ENCODE results near the gene MAP6. TPM values are rescaled to one million over a fixed set of nuclear protein-coding genes. Genes with fewer than 3 reads are reported as not detected.
A peak's percentile ranks its signal among the peaks of the same experiment; 100 is the strongest.

MAP6 gene
- total RNA-seq, 1 donor from 2014 or later: 0.51 TPM

DNA sequence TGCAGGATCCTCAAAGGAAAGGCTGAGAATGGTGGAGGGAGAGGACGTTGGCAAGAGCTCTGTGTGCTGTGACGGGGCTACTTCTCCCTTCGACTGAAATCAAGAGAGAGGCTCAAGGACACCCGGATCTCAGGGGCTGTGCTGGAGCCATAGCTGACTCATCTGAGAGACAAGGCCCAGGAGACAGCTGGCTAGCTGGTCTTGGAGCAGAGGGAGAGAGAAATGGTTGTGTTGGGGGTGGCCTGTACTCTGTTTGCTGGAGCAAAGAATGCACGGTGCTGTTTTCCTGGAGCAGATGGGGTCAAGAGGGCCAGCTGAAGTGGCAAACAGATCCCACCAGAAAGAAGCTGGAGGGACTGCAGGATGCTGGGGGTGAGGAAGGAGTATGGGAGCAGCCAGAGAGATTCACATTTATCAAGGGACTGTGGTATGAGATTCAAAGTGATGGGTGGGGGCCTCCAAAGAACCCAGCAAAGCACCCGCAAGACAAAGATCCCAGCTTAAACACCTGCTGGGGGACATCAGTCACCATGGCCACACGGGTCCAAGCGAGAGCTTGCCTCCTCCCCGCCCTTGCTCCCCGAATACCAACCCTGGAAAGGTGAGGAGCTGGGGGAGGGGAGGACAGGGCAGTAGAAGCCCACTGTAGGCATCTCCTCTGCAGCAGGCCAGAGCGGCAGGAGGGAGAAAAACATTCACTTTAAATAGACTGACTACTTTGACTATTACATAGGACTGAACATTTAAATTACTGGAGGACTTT lies 40.8 kb downstream of the MAP6 start:
- DNase-seq: no peak

- DNase-seq: no peak
Measured at GRCh38 chr11:75626889-75627529, 41.8 kb downstream of the MAP6 start.

- DNase-seq: peak; percentile 28
Measured at GRCh38 chr11:75625991-75626888, 42.6 kb downstream of the MAP6 start.

DNA sequence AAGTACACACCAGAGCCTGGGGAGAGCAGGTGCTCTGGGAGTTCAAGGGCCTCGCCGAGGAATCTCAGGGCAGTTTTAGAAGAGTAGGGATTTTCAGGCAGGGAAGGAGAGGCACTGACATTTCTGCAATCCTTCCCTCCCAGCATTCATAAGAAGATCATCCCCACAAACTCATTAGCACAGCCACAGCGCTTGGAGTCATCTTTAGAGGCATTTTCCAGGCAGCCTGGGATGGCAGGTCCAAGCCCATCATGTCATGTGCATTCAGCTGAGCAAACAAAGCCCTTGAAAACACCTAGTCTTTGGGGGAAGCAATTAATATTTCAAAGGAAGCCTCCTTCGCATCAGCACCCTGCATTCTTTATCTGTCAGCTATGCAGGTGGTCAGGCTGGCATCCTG lies 43.8 kb downstream of the MAP6 start:
- no peak for DNase-seq

DNA sequence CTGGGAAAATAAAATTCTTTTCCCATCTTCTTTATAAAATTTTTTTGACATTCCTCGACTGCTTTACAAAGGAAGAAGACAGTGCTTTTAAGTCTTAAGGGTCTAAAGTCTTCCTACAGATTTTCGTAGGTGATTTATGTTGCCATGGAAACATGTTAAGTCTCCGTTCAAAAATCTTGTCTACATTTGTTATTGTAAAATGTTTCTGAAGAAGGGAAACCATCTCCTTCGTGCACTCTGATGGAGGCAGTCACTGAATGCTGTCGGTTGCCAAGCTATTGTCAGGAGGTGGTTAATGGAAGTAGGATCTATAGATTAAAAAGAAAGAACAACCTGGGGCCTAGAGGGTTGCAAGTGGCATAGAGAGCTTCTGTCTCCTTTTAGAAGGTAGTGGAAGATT lies 52.6 kb downstream of the MAP6 start:
- no peak for DNase-seq

DNA sequence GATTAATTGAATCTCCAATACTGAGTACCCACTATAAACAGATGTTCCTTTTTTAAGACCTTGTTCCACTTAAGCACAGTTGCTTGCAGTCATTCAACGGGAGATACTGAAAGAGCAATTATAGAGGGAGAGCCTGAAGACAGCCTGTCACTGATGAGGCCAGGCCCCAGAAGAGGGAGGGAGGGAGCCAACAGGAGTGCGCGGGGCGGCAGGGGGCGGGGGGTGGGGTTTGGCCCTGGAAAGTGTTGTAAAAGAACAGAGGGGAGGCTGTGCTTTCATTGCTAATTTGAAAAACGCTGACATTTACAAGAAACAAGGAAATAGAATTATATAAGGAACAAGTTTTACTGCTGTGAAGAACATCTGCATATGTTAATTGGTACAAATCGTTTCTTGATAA lies 53.1 kb downstream of the MAP6 start:
- no peak for DNase-seq

- no peak for DNase-seq
Measured at GRCh38 chr11:75611823-75612222, 57.0 kb downstream of the MAP6 start.

GRCh38 chr11:75606099-75606498 lies 62.7 kb downstream of the MAP6 start:
- DNase-seq: no peak

DNA sequence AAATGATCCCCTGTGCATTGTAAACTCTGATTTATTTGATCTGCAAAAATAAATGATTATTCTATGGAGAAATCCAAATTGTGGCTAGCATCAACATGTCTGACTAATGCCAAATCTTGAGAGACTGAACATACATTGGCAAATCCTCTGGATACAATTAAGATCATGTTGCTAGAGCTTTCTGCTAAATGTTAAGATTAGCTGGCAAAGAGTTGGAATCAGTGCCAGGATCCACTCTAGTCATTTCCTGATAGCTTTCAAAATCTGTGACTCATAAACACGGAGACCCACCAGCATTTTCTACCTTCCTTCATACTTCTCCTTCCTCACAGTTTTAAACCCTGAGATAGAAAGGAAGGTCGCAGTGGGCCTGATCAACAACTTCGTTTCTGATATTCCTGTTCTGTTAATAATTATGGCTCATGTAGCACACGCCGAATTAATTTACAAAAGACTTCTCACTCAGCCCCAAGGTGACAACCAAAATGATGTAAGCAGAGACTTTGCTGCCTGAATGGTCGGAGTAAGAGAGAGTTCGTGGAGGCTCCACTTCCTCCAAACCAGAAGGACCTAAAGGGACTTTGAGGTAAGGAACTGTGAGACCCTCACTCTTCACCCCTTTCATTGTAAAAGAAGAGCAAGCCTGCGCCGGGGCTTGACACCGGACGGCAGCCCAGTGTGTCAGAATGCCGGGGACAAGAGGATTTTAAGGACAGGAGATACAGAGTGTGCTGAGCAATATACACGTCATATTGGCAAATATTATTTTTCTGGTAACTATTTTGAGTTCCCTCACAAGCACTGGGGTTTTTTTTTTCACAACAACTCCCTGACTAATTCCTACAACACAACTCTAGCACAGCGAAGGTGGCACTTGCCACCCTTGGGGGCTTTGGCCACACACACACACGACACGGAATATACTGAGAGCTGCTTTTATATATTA lies 64.8 kb downstream of the MAP6 start:
- peak; percentile 84 for DNase-seq

- DNase-seq: peak; percentile 32
Measured at GRCh38 chr11:75602951-75603350, 65.9 kb downstream of the MAP6 start.

GRCh38 chr11:75601494-75601893 lies 67.3 kb downstream of the MAP6 start:
- DNase-seq: no peak

- peak; percentile 10 for DNase-seq
Measured at GRCh38 chr11:75600356-75600755, 68.5 kb downstream of the MAP6 start.

GRCh38 chr11:75598900-75599299 lies 69.9 kb downstream of the MAP6 start:
- no peak for DNase-seq

- DNase-seq: no peak
Measured at GRCh38 chr11:75598264-75598663, 70.6 kb downstream of the MAP6 start.

DNA sequence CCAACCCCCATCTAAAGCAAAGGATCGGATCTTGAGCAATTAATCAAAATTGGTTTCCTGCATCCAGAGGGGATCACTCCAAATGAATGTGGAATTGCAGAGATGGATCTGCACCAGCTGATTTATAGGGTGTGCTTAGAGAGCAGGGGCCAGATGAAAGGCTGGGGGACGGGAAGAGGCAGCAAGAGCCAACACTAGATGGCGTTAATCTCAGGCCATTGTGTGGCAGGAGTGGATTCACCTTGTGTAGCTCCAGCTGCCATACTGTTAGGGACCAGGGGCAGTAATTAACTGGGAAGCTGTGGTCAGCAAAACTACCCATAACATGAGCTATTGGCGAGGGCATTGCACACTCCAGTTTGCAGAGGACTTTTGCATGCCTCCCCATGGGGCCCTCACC lies 71.2 kb downstream of the MAP6 start:
- DNase-seq: peak; percentile 69

GRCh38 chr11:75596914-75597313 lies 71.9 kb downstream of the MAP6 start:
- DNase-seq: no peak

DNA sequence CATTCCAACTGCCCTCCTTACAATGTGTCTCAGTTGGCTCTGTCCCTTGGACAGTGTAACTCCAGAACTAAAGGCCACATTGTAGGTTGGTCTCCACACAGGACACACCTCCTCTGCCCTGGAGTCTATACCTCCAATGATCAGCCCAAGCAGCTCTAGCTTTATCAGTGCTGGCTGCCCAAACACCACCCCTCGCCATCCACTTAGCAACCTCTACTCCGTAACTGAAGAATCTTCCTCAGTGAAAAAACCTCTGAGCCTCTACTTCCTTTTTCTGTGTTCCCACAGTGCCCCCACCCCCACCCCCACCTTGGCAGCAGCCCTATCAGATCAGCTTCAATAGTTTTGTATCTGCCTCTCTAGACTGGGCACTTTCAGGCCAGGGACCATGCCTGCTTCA lies 73.4 kb downstream of the MAP6 start:
- no peak for DNase-seq

DNA sequence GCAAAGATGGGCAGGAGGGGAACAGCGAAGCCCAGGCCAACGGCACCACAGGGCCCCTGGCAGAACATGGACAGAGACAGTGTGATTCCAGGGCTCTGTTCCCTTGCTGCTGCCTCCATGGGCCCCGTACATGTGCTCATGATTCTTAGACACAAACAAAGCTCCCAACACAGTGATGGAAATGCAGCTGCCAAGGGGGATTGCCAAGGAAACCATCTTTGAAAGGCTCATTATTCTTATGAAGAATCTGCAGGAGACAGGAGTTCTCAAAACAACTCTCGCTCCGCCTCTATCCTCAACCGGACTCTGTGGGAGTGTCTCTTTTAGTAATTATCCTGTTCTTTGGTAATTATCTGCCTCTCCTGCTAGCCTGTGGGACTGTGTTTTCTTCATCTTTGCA lies 74.6 kb downstream of the MAP6 start:
- DNase-seq: no peak

DNA sequence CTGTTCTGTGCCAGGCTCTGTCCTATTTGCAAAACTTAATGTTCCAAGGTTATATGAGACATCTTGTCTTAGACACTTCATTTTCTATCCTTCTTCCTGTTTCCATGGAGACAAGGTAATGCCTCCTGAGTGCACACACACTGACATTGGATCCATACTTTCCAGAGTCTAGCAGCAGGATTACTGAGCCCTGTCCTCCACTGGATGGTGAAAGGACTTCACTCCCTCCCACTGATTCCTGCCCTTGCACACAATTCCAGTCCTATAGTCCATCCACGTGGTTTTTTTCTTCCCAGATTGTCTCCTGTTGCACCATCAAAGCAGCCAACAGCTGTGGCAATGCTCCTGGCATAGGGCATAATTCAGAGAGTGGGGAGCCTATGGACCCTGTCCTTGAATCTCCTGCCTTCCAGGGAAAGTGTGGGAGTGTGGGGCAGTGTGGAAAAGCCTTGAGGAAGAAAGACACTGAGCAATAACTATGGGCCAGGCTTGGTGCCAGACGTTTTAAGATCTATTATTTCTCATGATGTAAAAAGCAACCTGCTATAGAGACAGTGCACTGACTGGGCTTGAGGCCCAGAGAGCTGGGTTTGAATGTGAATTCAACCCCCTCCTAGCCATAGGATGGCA lies 75.4 kb downstream of the MAP6 start:
- no peak for DNase-seq

GRCh38 chr11:75592715-75593114 lies 76.1 kb downstream of the MAP6 start:
- DNase-seq: peak; percentile 19

- DNase-seq: no peak
Measured at GRCh38 chr11:75591966-75592365, 76.9 kb downstream of the MAP6 start.

GRCh38 chr11:75591371-75591770 lies 77.5 kb downstream of the MAP6 start:
- no peak for DNase-seq
